ENCODE data around the gene TPCN2.

Gene TPCN2

DNA sequence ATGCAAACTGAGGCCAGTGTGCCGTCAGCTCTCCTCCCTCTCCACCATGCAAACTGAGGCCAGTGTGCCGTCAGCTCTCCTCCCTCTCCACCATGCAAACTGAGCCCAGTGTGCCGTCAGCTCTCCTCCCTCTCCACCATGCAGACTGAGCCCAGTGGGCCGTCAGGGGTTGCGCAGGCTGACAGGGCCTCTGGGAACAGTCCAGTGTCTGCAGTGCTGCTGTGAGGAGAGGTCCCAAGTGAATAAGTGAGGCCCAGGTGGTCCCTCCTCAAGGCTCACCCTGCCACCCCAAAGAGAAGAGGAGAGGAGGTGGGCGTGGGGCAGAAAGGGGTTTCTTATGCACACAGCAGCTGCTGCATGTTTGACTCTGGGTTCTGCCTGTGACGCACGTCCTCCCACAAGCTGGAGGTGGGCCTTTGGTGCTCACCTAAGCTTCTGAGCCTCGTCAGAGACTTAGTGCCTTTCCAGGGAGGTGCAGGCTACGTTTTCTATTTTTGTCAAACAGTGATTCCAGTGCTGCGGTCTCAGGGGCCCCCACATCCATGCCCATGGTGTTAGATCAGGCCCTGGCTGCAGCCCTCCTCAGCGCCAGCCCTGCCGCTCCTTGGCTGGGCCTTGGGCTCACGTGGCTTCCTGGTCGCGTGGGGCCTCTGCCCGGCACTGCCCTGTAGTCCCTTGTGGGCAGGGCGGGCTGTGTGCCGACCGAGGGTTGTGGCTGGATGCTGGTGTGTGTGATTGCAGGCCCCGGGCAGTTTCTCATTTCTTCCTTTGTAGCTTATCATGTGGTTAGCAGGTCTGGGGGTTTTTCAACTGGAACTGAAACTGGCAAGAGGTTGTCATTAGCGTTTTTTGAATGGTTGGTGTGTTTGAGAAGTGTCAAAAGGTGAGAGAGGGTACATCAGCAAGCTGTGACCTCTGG, 7.1 kb downstream of the TPCN2 start:
- TF ChIP-seq, protein P1, sequence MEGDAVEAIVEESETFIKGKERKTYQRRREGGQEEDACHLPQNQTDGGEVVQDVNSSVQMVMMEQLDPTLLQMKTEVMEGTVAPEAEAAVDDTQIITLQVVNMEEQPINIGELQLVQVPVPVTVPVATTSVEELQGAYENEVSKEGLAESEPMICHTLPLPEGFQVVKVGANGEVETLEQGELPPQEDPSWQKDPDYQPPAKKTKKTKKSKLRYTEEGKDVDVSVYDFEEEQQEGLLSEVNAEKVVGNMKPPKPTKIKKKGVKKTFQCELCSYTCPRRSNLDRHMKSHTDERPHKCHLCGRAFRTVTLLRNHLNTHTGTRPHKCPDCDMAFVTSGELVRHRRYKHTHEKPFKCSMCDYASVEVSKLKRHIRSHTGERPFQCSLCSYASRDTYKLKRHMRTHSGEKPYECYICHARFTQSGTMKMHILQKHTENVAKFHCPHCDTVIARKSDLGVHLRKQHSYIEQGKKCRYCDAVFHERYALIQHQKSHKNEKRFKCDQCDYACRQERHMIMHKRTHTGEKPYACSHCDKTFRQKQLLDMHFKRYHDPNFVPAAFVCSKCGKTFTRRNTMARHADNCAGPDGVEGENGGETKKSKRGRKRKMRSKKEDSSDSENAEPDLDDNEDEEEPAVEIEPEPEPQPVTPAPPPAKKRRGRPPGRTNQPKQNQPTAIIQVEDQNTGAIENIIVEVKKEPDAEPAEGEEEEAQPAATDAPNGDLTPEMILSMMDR (IDR thresholded peaks at IDR 0.05; ENCODE audit: borderline replicate concordance, insufficient read depth, low read depth, low read length): no peak

DNA sequence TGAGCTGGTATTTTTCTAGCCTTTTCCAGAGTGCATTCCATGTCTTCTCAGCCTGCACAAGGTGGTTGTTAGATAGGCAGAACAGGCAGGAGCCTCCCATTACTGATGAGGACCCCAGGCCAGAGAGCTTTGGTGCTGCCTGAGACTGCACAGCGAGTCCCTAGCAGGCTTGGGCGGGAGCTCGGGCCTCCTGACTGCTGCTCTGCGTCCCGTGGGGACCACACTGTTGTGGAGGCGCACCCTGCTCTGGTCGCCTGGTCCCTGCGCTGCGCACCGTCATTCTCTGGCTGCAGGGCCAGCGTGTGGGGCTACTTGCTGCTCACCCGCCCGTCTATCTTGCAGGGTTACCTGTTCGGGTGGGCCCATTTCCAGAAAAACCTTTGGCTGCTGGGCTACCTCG, 8.5 kb downstream of the TPCN2 start:
- TF ChIP-seq, protein P1 (IDR thresholded peaks at IDR 0.05; ENCODE audit: borderline replicate concordance, insufficient read depth, low read depth, low read length): no peak
- H3K4me3 ChIP-seq (ENCODE audit: low read depth, low read length): no peak overlapping the region

More for the DNA sequence above, 7.1 kb downstream of the TPCN2 start:
- peak overlapping the region; percentile 21 for H3K4me3 ChIP-seq (ENCODE audit: low read depth, low read length)

DNA sequence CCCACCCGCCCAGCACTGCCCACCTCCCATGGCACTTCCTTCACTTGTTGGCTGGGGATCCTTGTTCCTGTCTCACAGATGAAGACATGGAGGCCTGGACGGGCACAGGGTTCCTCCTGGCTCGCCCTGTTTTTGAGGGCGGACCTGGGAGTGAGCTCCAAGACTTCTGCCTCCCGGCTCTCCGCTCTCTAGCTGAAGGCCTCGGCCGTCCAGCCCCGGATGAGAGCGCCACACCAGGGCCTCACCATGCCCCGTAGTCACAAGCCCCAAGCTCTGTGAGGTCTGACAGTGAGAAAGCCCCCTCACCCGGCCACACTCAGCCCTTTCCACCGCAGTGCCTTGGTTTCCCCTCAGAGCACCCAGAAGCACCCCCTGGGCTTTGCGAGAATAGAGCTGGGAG, 9.1 kb downstream of the TPCN2 start:
- TF ChIP-seq, protein P1 (IDR thresholded peaks at IDR 0.05; ENCODE audit: borderline replicate concordance, insufficient read depth, low read depth, low read length): no peak
- H3K4me3 ChIP-seq (ENCODE audit: low read depth, low read length): no peak overlapping the region

DNA sequence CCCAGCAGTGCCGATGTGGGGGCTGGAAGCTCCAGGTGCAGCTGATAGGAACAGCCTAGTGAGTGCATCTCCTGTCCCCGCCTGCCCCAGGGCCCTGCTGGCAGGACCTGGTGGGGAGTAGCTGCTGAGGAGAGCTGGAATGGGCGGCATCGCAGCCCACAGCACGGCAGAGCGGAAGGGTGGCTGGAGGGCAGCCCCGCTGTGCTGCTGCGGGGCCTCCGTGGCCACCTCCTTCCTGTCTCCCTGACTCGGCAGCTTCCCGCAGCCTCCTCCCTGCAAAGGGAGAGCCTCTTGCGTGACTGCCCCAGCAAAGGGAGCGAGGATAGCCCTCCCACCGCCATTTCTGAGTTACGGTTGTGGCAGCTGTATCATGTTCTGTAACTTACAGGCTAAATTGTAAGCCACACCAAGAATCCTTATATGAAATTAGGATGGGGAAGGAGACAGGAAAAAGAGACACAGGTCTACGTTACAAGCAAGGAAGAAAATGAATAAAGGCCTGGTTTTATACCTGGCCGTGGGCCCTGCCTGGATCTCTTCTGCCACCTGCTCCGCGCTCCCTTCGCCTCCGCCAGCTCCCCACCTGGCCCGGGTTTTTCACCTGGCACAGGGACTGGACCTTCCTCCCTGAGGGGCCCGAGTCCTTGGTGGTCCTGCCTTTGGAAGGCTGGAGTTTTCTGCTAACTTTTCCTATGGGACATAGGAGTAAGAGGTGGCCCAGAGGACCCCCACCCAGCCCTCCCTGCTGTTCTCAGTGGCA, 10.0 kb downstream of the TPCN2 start:
- TF ChIP-seq, protein P1 (IDR thresholded peaks at IDR 0.05; ENCODE audit: borderline replicate concordance, insufficient read depth, low read depth, low read length): no peak
- H3K4me3 ChIP-seq (ENCODE audit: low read depth, low read length): no peak overlapping the region

DNA sequence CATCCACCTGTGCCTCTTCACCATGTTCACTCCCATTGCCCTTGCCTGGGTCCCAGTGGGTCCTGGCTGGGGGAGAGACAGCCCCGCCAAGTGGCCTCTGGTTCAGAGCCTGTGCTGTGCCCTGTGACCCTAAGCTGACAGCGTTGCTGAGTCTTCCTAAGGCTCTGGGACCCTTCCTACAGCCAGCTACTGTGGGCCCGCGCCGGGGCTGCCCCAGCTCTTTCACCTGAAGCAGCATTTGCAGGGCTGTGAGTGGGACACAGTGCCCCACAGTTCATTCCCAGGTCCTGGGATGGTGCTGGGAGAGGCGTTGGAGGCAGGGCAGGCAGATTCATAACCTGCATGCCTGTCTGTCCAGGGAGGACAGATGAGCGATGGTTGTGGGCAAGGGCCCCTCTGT, 10.7 kb downstream of the TPCN2 start:
- no peak overlapping the region for H3K4me3 ChIP-seq (ENCODE audit: low read depth, low read length)
- TF ChIP-seq, protein P1 (IDR thresholded peaks at IDR 0.05; ENCODE audit: borderline replicate concordance, insufficient read depth, low read depth, low read length): no peak

DNA sequence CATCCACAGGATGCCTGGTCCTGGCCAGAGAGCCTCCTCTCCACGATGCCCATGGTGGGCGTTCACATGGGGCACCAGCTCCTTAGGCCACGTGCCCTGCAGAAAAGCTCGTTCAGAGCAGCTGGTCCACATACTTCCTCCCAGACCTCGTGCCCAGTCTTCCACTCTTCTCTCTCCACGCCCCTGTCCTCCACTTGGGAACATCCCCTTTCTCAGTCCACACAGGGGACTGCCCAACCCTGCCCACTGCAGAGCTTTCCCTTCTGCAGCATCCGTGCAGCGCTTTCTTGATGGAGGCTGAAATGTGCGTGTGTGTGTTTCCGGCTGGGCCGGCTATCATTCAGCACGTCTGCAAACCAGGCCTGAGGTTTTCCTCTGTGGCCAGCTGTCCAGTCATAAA, 11.3 kb downstream of the TPCN2 start:
- TF ChIP-seq, protein P1 (IDR thresholded peaks at IDR 0.05; ENCODE audit: borderline replicate concordance, insufficient read depth, low read depth, low read length): no peak
- no peak overlapping the region for H3K4me3 ChIP-seq (ENCODE audit: low read depth, low read length)

Measured in GM12875 (cell line).